GM21529 (cell line): ENCODE data around the gene BCCIP.

Source experiments
- ATAC-seq: cut with Tn5 transposase; IDR thresholded peaks from one replicate; pipeline ENCODE4 v1.9.1; 2021; ENCODE audit not compliant: unreplicated experiment

BCCIP gene

DNA sequence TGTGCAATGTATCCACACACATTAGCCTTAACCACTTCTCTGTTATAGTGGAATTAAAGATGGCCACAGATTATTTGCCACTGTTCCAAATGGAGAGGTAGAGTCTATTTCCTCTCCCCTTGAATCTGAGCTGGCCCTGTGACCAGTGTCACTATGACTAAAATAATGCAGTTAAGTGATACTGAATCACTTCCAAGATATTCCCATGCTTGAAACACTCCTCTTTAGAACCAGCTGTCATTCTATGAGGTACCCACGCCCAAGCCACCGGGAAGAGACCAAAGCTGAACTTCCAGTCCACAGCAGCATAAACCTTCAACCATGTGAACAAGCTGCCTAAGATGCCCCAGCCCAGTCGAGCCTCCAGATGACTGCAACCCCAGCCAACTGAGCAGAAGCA, 59.9 kb downstream of the BCCIP start:
- ATAC-seq, result no peak
